ENCODE results near the gene CDK6. TPM values are rescaled to one million over a fixed set of nuclear protein-coding genes. Genes with fewer than 3 reads are reported as not detected.

CDK6 gene
- total RNA-seq, 1 donor from 2014 or later = 254 TPM

DNA sequence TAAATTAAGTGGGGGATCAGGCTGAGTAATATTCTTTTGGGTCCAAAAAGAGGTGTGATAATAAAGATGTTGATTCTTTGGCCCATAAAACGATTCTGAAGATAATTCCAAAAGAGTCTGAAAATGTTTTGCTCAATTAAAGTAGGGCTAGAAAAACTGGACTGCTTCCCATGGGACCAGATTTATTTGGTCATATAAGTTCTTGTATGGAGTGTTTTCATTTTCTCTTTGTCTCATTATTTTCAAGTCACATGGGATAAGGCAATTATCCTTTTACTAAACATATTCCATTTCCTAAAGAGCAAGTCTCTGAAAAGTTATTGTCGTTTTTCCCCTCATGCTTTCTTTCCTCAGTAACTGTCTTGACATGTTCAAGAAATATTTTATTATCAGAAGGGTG lies 41.5 kb downstream of the CDK6 start:
- H3K27me3 Mint-ChIP-seq (ENCODE audit: low read depth) = no peaks in the 10 kb centered on the region
- H3K4me1 Mint-ChIP-seq (ENCODE audit: low read depth) = peaks cover 45% of the 10 kb centered on the region
- no peak for DNase-seq (ENCODE audit: low spot score)
- intact Hi-C loops (cut with micrococcal nuclease) = loop anchor here (5.0 kb wide), 1 partner anchor 37 kb away; no protein-coding TSS in a partner anchor
- H3K36me3 Mint-ChIP-seq (ENCODE audit: low read depth) = peaks cover 56% of the 10 kb centered on the region
- H3K4me3 Mint-ChIP-seq (ENCODE audit: low read depth) = no peak overlapping the region
- H3K27ac Mint-ChIP-seq = no peak overlapping the region
- peaks cover 25% of the 10 kb centered on the region for H3K9me3 Mint-ChIP-seq

DNA sequence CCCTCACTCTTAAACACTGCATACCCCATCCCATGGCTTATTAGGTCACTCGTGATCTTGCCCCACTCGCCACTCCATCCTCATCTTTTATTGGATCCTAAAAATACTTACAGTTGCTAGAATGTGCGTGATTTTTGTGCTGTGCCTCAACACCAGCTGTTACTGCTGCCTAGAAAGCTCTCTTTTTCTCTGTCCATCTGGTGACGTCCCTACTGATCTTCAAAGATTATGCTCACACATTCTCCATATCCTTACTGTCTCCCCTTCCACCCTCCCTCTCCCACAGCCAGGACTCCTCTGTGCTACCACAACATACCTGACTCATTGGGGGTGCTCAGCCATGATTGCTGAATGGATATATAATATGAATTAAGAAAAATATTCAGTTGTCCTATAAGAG lies 42.0 kb downstream of the CDK6 start:
- Mint-ChIP-seq H3K36me3 (ENCODE audit: low read depth) (peaks cover 61% of the 10 kb centered on the region), H3K27me3 (ENCODE audit: low read depth) (no peaks in the 10 kb centered on the region), H3K27ac (no peak overlapping the region), H3K9me3 (peaks cover 29% of the 10 kb centered on the region), H3K4me3 (ENCODE audit: low read depth) (no peak overlapping the region), H3K4me1 (ENCODE audit: low read depth) (peaks cover 46% of the 10 kb centered on the region)
- DNase-seq (ENCODE audit: low spot score) = no peak
- intact Hi-C loops (cut with micrococcal nuclease) = no loop called here

DNA sequence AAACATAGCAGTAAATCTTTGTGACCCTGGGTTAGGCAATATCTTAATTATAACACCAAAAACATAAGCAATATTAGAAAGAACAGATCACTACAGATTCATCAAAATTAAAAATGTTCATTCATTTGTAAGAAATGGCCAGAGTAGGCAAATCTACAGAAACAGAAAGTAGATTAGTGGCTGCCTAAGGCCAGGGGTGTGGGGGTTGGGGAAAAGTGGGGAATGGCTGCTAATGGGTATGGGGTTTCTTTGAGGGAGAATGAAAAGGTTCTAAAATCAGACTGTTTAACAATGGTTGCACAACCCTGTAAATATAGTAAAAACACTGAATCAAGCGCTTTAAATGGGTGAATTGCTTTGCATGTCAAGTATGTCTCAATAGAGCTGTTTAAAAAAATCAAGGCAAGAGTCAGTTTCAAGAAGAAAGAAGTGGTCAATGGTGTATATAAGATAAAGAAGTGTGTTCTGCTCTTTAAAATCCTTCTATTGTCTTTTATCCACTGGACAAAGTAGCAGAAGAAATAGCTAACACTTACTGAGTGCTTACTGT lies 42.6 kb downstream of the CDK6 start:
- no peaks in the 10 kb centered on the region for H3K27me3 Mint-ChIP-seq (ENCODE audit: low read depth)
- peaks cover 67% of the 10 kb centered on the region for H3K36me3 Mint-ChIP-seq (ENCODE audit: low read depth)
- H3K4me1 Mint-ChIP-seq (ENCODE audit: low read depth) = peaks cover 46% of the 10 kb centered on the region
- no peak overlapping the region for H3K27ac Mint-ChIP-seq
- no peak for DNase-seq (ENCODE audit: low spot score)
- H3K9me3 Mint-ChIP-seq = peaks cover 36% of the 10 kb centered on the region
- intact Hi-C loops (cut with micrococcal nuclease) = no loop called here
- no peak overlapping the region for H3K4me3 Mint-ChIP-seq (ENCODE audit: low read depth)

DNA sequence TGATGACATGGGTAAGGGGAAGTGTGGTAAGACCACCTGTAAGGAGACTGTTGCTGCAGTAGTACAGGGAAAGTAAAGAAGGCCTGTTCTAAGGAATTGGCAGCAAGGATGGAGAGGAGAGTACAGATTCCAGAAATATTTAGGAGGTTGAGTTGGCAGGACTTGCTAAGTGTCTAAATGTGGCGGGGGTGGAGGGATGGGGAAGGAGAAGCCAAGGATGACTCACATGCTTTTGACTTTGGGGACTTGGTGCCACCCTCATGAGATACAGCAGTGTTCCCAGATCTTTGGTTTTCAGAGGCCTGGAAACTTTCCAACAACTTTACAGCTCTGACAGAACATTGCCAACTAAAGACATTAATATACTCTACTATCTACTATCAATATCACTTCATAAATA lies 45.4 kb downstream of the CDK6 start:
- H3K4me3 Mint-ChIP-seq (ENCODE audit: low read depth) = no peak overlapping the region
- H3K4me1 Mint-ChIP-seq (ENCODE audit: low read depth) = peaks cover 54% of the 10 kb centered on the region
- H3K9me3 Mint-ChIP-seq = peaks cover 41% of the 10 kb centered on the region
- intact Hi-C loops (cut with micrococcal nuclease) = no loop called here
- DNase-seq (ENCODE audit: low spot score) = no peak
- no peaks in the 10 kb centered on the region for H3K27me3 Mint-ChIP-seq (ENCODE audit: low read depth)
- H3K36me3 Mint-ChIP-seq (ENCODE audit: low read depth) = peaks cover 80% of the 10 kb centered on the region
- H3K27ac Mint-ChIP-seq = peak overlapping the region; percentile 24

DNA sequence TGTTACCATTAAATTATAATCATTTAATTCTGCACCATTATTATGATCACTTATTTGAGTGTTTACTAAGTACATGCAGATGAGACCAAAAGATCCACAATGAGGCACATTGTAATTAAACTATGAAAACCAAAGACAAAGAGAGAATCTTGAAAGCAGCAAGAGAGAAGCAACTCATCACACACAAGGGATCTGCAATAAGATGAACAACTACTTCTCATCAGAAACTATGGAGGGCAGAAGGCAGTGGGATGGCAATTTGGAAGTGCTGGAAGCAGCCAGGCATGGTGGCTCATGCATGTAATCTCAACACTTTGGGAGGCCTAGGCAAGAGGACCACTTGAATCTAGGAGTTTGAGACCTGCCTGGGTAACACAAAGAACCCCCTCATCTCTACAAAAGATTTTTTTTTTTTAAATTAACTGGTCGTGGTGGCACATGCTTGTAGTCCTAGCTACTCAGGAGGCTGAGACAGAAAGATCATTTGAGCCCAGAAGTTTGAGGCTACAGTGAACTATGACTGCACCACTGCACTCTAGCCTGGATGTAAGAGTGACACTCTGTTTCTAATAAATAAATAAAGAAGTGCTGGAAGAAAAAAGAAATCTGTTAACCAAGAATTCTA lies 47.7 kb downstream of the CDK6 start:
- H3K4me3 Mint-ChIP-seq (ENCODE audit: low read depth) = no peak overlapping the region
- no peak for DNase-seq (ENCODE audit: low spot score)
- H3K27ac Mint-ChIP-seq = no peak overlapping the region
- H3K9me3 Mint-ChIP-seq = peaks cover 41% of the 10 kb centered on the region
- H3K4me1 Mint-ChIP-seq (ENCODE audit: low read depth) = peaks cover 57% of the 10 kb centered on the region
- H3K27me3 Mint-ChIP-seq (ENCODE audit: low read depth) = no peaks in the 10 kb centered on the region
- intact Hi-C loops (cut with micrococcal nuclease) = no loop called here
- H3K36me3 Mint-ChIP-seq (ENCODE audit: low read depth) = peaks cover 79% of the 10 kb centered on the region

DNA sequence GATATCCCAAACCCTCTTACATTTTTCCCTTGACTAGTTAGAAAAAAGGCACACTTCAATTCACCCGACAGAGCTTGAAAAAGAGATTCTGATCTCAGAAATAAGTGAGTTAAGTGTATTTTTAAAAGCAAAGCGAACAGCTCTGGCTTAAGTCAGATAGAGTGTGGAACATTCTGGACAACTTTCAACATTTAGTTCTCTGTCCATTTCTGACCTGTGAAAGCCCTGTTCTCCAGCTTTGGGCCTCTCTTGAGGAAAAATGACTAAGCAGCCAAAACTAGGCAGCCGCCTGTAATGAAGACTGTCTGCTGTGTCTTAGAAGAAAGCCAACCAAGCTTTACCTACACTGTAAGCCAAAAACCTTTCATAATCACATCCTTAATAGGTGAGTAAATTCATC lies 50.5 kb downstream of the CDK6 start:
- Mint-ChIP-seq H3K9me3 (peaks cover 34% of the 10 kb centered on the region), H3K4me1 (ENCODE audit: low read depth) (peaks cover 63% of the 10 kb centered on the region), H3K4me3 (ENCODE audit: low read depth) (no peak overlapping the region), H3K27ac (no peak overlapping the region), H3K36me3 (ENCODE audit: low read depth) (peaks cover 76% of the 10 kb centered on the region), H3K27me3 (ENCODE audit: low read depth) (no peaks in the 10 kb centered on the region)
- DNase-seq (ENCODE audit: low spot score) = no peak
- intact Hi-C loops (cut with micrococcal nuclease) = no loop called here

DNA sequence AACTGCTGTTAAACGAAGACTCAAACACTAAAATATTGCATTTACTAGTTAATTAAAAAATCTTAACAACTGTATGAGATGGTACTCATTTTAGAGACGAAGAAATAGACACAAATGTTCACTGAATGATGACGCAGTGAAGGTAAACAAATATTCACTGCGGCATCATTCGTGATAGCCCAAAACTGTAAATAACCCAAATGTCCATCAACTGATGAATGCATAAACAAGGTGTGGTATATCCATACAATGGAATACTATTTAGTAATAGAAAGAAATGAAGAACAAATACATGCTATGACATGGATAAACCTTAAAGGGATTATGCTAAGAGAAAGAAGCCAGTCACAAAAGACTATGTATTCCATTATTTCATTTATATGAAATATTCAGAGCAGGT lies 51.4 kb downstream of the CDK6 start:
- peaks cover 26% of the 10 kb centered on the region for H3K9me3 Mint-ChIP-seq
- no peaks in the 10 kb centered on the region for H3K27me3 Mint-ChIP-seq (ENCODE audit: low read depth)
- H3K36me3 Mint-ChIP-seq (ENCODE audit: low read depth) = peaks cover 68% of the 10 kb centered on the region
- peak overlapping the region; percentile 42 for H3K27ac Mint-ChIP-seq
- peaks cover 58% of the 10 kb centered on the region for H3K4me1 Mint-ChIP-seq (ENCODE audit: low read depth)
- intact Hi-C loops (cut with micrococcal nuclease) = no loop called here
- no peak overlapping the region for H3K4me3 Mint-ChIP-seq (ENCODE audit: low read depth)
- no peak for DNase-seq (ENCODE audit: low spot score)

DNA sequence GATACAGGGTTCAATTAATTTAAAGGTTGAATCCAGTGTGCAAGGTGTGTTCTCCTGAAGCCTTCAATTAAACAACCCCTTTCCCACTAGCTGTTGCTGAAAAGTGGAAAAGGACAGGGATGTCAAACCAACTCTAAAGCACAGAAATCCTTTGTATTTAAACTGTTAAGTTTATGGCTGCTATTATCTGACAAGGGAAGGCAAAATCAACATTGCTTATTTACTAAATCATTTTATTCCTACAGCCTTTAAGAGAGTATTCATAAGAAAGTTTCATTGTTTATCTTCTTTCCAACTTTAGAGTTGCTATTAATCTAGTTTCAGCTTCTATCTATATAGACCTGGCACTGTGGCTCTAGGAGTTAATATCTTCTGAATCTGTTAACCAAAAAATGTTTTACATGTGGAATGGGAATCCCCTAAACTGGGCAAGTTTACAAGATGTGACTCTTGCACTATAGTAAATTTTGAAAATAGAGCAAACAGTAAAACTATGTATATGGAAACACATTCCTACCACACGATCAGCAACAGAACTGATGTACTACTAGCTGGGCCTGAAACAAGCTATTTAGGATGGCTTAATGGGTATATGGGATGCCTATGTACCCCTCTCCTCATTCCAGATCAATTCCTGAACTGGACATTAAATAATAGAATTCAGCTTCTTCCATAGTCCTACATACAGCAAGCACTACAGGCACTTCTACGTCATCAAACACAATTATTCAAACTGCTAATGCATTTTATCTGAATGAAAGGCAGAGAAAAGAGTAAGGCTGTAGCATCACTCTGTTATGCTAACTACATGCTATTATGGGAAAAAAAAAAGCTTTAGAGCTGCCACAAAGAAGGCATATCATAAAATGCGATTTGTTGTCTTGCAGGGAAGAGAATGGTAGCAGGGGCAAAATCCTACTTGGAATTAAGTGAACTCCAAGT lies 52.8 kb downstream of the CDK6 start:
- DNase-seq (ENCODE audit: low spot score) = no peak
- H3K27ac Mint-ChIP-seq = peak overlapping the region; percentile 39
- H3K9me3 Mint-ChIP-seq = peaks cover 12% of the 10 kb centered on the region
- intact Hi-C loops (cut with micrococcal nuclease) = loop anchor here (2.0 kb wide), 1 partner anchor 15 kb away; no protein-coding TSS in a partner anchor
- H3K36me3 Mint-ChIP-seq (ENCODE audit: low read depth) = peaks cover 62% of the 10 kb centered on the region
- no peaks in the 10 kb centered on the region for H3K27me3 Mint-ChIP-seq (ENCODE audit: low read depth)
- H3K4me3 Mint-ChIP-seq (ENCODE audit: low read depth) = no peak overlapping the region
- peaks cover 58% of the 10 kb centered on the region for H3K4me1 Mint-ChIP-seq (ENCODE audit: low read depth)

DNA sequence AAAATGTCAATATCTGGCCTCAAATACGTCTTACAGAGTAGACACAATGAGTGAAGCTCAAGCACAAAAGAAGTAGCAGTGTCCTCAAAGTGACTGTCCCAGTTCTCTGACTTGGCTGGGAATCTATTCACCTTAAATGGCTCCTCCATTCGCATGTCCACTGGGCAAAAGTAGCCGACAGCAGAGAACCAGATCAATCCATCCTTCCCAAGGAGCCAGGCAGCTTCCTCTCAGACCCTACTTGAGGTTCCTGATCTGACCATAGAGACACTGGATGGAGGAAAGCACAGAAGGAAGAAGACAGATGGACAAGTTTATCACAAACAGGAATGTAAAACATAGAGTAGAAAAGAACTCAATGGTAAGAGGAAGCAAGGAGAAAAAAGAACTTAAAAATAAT lies 53.5 kb downstream of the CDK6 start:
- H3K36me3 Mint-ChIP-seq (ENCODE audit: low read depth) = peaks cover 63% of the 10 kb centered on the region
- no peaks in the 10 kb centered on the region for H3K27me3 Mint-ChIP-seq (ENCODE audit: low read depth)
- no peak overlapping the region for H3K4me3 Mint-ChIP-seq (ENCODE audit: low read depth)
- H3K9me3 Mint-ChIP-seq = peaks cover 9% of the 10 kb centered on the region
- intact Hi-C loops (cut with micrococcal nuclease) = loop anchor here (2.0 kb wide), 1 partner anchor 14 kb away; no protein-coding TSS in a partner anchor
- peak overlapping the region; percentile 23 for H3K27ac Mint-ChIP-seq
- H3K4me1 Mint-ChIP-seq (ENCODE audit: low read depth) = peaks cover 57% of the 10 kb centered on the region
- no peak for DNase-seq (ENCODE audit: low spot score)

DNA sequence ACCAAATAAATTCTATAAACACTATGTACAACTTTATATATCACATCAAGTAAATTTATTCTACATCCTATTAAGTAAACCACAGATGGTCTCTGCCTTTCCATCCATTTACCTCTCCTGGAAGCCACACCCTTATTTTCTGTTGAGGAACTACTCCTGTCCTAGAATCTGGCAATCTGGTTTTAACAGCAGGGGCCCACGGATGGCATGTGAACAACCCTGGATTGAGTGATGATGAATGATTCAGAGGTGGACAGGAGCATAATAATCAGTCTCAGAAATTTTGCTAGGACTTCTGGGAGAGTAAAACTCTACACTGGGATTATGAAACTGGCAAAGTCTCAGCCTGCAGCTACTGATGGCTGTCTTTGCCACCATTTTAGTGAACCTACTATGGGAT lies 54.1 kb downstream of the CDK6 start:
- no peaks in the 10 kb centered on the region for H3K27me3 Mint-ChIP-seq (ENCODE audit: low read depth)
- H3K9me3 Mint-ChIP-seq = peaks cover 9% of the 10 kb centered on the region
- H3K27ac Mint-ChIP-seq = no peak overlapping the region
- DNase-seq (ENCODE audit: low spot score) = no peak
- H3K4me3 Mint-ChIP-seq (ENCODE audit: low read depth) = no peak overlapping the region
- peaks cover 55% of the 10 kb centered on the region for H3K4me1 Mint-ChIP-seq (ENCODE audit: low read depth)
- intact Hi-C loops (cut with micrococcal nuclease) = loop anchor here (2.0 kb wide), 1 partner anchor 13 kb away; no protein-coding TSS in a partner anchor
- H3K36me3 Mint-ChIP-seq (ENCODE audit: low read depth) = peaks cover 65% of the 10 kb centered on the region

DNA sequence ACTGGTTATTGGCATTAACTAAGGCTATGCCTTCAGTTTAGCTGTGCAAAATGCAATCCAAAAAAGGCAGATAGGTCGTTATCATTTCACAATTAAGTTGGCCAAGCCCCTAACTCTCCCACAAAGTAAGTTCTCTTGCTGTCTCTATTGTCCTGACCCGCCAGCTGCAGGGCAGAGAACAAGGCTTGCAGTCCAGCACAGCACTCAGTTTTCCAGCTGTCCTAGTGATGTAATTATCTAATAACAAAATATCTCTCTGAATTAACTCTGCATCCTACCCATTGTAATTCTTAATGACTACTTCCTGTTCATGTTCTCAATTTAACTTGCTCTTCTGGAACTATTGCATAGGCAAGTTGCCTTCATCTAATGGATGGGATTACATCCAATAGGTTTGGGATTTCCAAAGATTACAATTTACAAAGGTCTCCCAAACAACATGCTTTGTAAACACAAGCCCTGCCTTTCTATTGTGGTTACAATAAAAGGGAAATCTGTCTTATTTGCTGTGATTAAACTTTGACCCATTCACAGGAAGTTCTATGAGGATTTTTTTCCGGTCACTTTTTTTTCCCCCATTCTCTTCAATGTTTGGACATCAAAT lies 55.2 kb downstream of the CDK6 start:
- peaks cover 71% of the 10 kb centered on the region for H3K36me3 Mint-ChIP-seq (ENCODE audit: low read depth)
- intact Hi-C loops (cut with micrococcal nuclease) = no loop called here
- peak overlapping the region; percentile 55 for H3K27ac Mint-ChIP-seq
- H3K9me3 Mint-ChIP-seq = peaks cover 17% of the 10 kb centered on the region
- no peaks in the 10 kb centered on the region for H3K27me3 Mint-ChIP-seq (ENCODE audit: low read depth)
- peaks cover 60% of the 10 kb centered on the region for H3K4me1 Mint-ChIP-seq (ENCODE audit: low read depth)
- no peak overlapping the region for H3K4me3 Mint-ChIP-seq (ENCODE audit: low read depth)
- DNase-seq (ENCODE audit: low spot score) = no peak

DNA sequence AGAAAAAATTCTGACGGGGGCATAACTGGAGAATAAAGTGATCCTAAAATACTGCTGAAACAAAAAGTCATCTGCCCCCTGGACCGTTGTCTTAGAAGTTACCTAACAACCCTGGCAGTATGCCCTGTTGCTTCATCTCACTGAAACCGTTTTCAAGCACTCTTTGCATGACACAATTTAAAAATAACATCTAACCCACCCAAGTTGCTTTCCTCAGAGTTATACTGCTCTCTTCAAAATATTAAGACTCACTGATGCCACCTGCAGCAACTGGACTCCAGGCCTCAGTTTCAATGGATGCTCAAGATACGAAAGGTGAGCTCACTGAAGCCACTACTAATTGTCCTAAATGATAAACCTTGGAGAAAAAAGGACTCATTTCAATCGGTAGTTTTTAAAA lies 57.4 kb downstream of the CDK6 start:
- Mint-ChIP-seq H3K27me3 (ENCODE audit: low read depth) (no peaks in the 10 kb centered on the region), H3K4me1 (ENCODE audit: low read depth) (peaks cover 50% of the 10 kb centered on the region)
- intact Hi-C loops (cut with micrococcal nuclease) = no loop called here

More for the DNA sequence above, 57.4 kb downstream of the CDK6 start:
- Mint-ChIP-seq H3K36me3 (ENCODE audit: low read depth) (peaks cover 74% of the 10 kb centered on the region), H3K27ac (no peak overlapping the region), H3K4me3 (ENCODE audit: low read depth) (no peak overlapping the region), H3K9me3 (peaks cover 19% of the 10 kb centered on the region)
- no peak for DNase-seq (ENCODE audit: low spot score)
